Chondrocyte (in vitro differentiated cells): ENCODE data around the gene SLC39A6. TPM values are rescaled to one million over a fixed set of nuclear protein-coding genes. Genes with fewer than 3 reads are reported as not detected.
"Not testable (repeated sequence)": the region's sequence is repeated elsewhere in the genome, so short reads cannot be mapped to it uniquely, and the experiment has no call there.

Experiments used
- DNase-seq: peaks from one replicate; pipeline ENCODE4 v3.0.0; 2021; ENCODE audit warnings: mixed read lengths, low spot score
- H3K27ac Mint-ChIP-seq: one replicate; pipeline ENCODE4 v1.8.0; 2021; ENCODE audit warnings: mild to moderate bottlenecking, moderate library complexity, mixed read lengths; ENCODE audit not compliant: unreplicated experiment
- H3K27me3 Mint-ChIP-seq: 2 replicates; pipeline ENCODE4 v1.8.0; 2021; ENCODE audit warnings: low read depth, mixed read lengths
- H3K36me3 Mint-ChIP-seq: 2 replicates; pipeline ENCODE4 v1.8.0; 2021; ENCODE audit warnings: low read depth, mixed read lengths
- H3K4me1 Mint-ChIP-seq: 2 replicates; pipeline ENCODE4 v1.8.0; 2021; ENCODE audit warnings: low read depth, mild to moderate bottlenecking, mixed read lengths
- H3K4me3 Mint-ChIP-seq: one replicate; pipeline ENCODE4 v1.8.0; 2021; ENCODE audit warnings: mild to moderate bottlenecking, moderate library complexity, mixed read lengths; ENCODE audit not compliant: unreplicated experiment
- H3K9me3 Mint-ChIP-seq: 2 replicates; pipeline ENCODE4 v1.8.0; 2021; ENCODE audit warnings: low read depth, mixed read lengths
- total RNA-seq: library from RNA; stranded (reverse); gene quantifications from 3 replicates; pipeline ENCODE4 v1.2.1, GENCODE V29; 2021
- TF ChIP-seq, protein P1 (sequence below): fragments of 200-600 bp; sonication (generic); IDR thresholded peaks from 2 replicates; pipeline ENCODE4 v1.5.0; 2021; ENCODE audit warnings: antibody characterized with exemption, mild to moderate bottlenecking, moderate library complexity

SLC39A6 gene
- total RNA-seq, 1 donor from 2014 or later, result 86.4 TPM

DNA sequence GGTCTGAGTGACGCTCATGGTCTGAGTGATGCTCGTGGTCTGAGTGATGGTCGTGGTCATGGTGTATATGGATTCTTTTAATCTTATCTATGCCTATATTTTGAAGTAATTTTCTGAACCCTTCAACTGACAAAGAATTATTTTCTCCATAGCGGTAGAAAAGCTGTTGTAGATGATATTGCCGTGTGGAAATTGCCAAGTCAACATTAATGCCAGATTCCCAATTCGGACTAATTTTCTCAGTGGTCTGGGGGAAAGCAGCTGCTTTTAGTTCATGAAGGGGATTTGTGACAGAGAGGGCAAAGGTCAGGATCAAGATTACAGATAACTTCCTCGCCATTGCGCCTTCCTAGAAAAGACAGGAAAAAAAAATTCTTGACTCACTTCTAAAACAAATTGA lies 2.5 kb downstream of the SLC39A6 start:
- Mint-ChIP-seq H3K4me3 (no peak overlapping the region), H3K36me3 (peaks cover 11% of the 10 kb centered on the region), H3K27ac (no peak overlapping the region), H3K9me3 (no peaks in the 10 kb centered on the region), H3K27me3 (no peaks in the 10 kb centered on the region), H3K4me1 (peaks cover 29% of the 10 kb centered on the region)
- no peak for DNase-seq
- TF ChIP-seq, protein P1, sequence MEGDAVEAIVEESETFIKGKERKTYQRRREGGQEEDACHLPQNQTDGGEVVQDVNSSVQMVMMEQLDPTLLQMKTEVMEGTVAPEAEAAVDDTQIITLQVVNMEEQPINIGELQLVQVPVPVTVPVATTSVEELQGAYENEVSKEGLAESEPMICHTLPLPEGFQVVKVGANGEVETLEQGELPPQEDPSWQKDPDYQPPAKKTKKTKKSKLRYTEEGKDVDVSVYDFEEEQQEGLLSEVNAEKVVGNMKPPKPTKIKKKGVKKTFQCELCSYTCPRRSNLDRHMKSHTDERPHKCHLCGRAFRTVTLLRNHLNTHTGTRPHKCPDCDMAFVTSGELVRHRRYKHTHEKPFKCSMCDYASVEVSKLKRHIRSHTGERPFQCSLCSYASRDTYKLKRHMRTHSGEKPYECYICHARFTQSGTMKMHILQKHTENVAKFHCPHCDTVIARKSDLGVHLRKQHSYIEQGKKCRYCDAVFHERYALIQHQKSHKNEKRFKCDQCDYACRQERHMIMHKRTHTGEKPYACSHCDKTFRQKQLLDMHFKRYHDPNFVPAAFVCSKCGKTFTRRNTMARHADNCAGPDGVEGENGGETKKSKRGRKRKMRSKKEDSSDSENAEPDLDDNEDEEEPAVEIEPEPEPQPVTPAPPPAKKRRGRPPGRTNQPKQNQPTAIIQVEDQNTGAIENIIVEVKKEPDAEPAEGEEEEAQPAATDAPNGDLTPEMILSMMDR, result no peak

DNA sequence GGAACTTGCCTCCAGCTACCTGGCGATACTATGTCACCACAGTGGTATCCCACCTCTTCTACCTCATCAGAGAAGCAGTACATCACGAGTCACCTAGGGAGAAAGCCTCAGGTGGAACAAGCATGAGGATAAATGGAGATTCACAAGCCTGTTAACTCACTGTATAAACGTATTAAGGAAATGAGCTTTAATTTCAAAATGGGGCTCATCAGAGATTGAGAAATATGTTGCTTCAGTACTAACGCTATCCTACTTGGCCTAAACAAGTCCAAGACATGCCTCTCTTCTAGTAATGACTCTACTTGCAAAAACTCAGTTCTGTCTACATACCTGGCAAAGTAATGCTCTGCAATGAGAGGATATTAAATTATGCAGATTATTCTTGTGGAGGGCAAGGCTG lies 4.3 kb downstream of the SLC39A6 start:
- H3K27ac Mint-ChIP-seq, result no peak overlapping the region
- no peak for DNase-seq
- TF ChIP-seq, protein P1, result no peak
- no peaks in the 10 kb centered on the region for H3K9me3 Mint-ChIP-seq
- H3K4me3 Mint-ChIP-seq, result no peak overlapping the region
- peaks cover 15% of the 10 kb centered on the region for H3K4me1 Mint-ChIP-seq
- peaks cover 17% of the 10 kb centered on the region for H3K36me3 Mint-ChIP-seq
- no peaks in the 10 kb centered on the region for H3K27me3 Mint-ChIP-seq

DNA sequence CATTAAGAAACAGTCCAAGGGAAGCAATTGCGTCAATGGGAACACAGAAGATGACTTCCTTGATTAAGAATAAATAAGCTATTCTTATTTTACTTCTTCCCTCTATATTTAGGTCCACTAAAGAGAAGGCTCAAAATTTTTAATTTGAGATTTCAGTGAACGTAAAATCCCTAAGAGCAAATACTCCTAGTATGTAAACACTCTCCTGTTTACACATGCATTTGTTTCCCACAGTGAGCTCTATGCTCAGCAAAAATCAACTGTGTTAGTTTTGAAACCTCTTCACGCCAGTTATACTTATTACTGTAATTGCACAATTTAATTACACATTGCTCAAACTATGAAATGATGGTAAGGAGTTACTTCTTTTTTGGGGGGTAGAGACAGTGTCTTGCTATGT lies 8.8 kb downstream of the SLC39A6 start:
- Mint-ChIP-seq H3K27me3 (no peaks in the 10 kb centered on the region), H3K27ac (no peak overlapping the region), H3K4me1 (no peaks in the 10 kb centered on the region), H3K36me3 (peaks cover 33% of the 10 kb centered on the region), H3K4me3 (no peak overlapping the region), H3K9me3 (no peaks in the 10 kb centered on the region)
- TF ChIP-seq, protein P1, result no peak
- DNase-seq, result no peak

DNA sequence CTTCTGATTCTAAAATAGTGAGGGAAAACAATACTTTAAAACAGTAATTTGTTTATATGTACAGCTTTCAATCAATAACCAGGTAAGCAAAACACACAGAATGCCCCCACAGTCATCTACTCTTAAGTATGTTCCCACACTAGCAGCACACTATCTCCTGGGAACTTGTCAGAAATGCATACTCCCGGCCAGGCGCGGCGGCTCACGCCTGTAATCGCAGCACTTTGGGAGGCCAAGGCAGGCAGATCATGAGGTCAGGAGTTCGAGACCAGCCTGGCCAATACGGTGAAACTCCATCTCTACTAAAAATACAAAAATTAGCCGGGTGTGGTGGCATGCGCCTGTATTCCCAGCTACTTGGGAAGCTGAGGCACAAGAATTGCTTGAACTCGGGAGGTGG lies 12.4 kb downstream of the SLC39A6 start:
- not testable (repeated sequence) for H3K4me1 Mint-ChIP-seq, DNase-seq, H3K27ac Mint-ChIP-seq, H3K4me3 Mint-ChIP-seq, H3K9me3 Mint-ChIP-seq, H3K27me3 Mint-ChIP-seq
- H3K36me3 Mint-ChIP-seq, result peaks cover 42% of the 10 kb centered on the region

DNA sequence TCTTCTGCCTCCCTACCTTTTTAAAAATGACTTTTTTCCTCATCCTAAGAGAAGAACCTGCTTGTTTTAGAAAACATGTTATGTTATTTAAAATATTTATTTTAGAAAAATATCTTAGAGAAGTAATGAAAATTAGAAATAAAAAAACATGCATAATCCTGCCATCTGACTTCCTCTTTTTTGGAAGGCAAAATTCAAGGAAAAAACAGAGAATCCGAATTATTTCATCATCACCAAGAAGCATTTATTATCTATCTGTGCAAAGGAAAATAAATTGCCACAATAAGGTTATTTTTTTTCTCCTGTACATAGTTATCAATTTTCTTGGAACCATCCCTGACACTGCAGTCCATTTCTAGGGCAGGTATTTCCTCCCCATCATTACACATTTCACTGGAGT lies 14.4 kb downstream of the SLC39A6 start:
- TF ChIP-seq, protein P1, result no peak
- Mint-ChIP-seq H3K4me1 (no peaks in the 10 kb centered on the region), H3K27me3 (no peaks in the 10 kb centered on the region), H3K4me3 (no peak overlapping the region), H3K9me3 (no peaks in the 10 kb centered on the region), H3K27ac (no peak overlapping the region), H3K36me3 (peaks cover 45% of the 10 kb centered on the region)
- no peak for DNase-seq

DNA sequence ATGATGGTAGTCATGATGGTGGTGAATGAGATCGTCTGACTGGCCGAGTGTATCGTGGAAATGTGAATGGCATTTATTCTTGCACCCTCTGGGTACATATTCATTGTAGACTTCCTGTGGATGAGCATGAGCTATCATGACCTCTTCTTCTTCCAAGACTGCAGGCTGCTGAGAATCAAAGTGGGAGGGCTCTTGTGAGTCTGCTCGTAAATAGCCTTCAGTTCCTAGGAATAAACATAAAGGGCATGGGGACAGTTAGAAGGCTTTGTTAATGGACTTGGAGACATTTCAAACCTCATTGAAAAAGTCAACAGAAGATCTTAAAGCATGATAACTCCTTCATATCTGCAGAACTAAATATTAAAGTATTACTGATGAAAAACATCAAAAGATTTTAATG lies 14.9 kb downstream of the SLC39A6 start:
- TF ChIP-seq, protein P1, result no peak
- Mint-ChIP-seq H3K27me3 (no peaks in the 10 kb centered on the region), H3K36me3 (peaks cover 46% of the 10 kb centered on the region), H3K27ac (no peak overlapping the region), H3K4me3 (no peak overlapping the region), H3K4me1 (no peaks in the 10 kb centered on the region), H3K9me3 (no peaks in the 10 kb centered on the region)
- no peak for DNase-seq
